Stomach (tissue), 9 donors: ENCODE results near the gene RASSF3. TPM values are rescaled to one million over a fixed set of nuclear protein-coding genes. Genes with fewer than 3 reads are reported as not detected.

Source experiments
- DNase-seq, 2 donors: peaks; one replicate each; pipeline versions ENCODE4 v3.0.0 to v3.0.0-alpha.2; 2013 to 2019
- H3K27ac ChIP-seq, 5 donors: fragments of 200-600 bp in 4 of 5; sonication (generic) in 4 of 5; one replicate each; pipeline ENCODE4 v1.5.1; 2013 to 2019; ENCODE audit warnings: mild to moderate bottlenecking in 1 of 5, moderate library complexity in 1 of 5
- H3K27me3 ChIP-seq, 3 donors: fragments of 200-600 bp; sonication (generic); one replicate each; pipeline ENCODE4 v1.5.1; 2017 to 2019; ENCODE audit warnings: mixed run types in 1 of 3
- H3K36me3 ChIP-seq, 4 donors: fragments of 200-600 bp; sonication (generic); 1 replicate in 3 of 4; 2 replicates in 1 of 4; pipeline ENCODE4 v1.5.1; 2016 to 2019
- H3K4me1 ChIP-seq, 4 donors: fragments of 200-600 bp; sonication (generic); one replicate each; pipeline ENCODE4 v1.5.1; 2016 to 2019
- H3K4me3 ChIP-seq, 4 donors: fragments of 200-600 bp; sonication (generic) in 3 of 4; one replicate each; pipeline ENCODE4 v1.5.1; 2016 to 2019; ENCODE audit warnings: mild to moderate bottlenecking in 1 of 4
- H3K9me3 ChIP-seq, 4 donors: fragments of 200-600 bp; sonication (generic); one replicate each; pipeline ENCODE4 v1.5.1; 2016 to 2019
- CTCF ChIP-seq, 7 experiments: fragments of 450-650 bp in 4 of 7; fragments of 200-600 bp in 3 of 7; sonication (generic) in 3 of 7; IDR thresholded peaks; one replicate each; pipeline ENCODE4 v1.5.1; 2016 to 2019; ENCODE audit warnings: antibody characterized with exemption in 7 of 7, control low read depth in 2 of 7, mild to moderate bottlenecking in 1 of 7
- EP300 ChIP-seq: sonication (generic); formaldehyde crosslinking; IDR thresholded peaks from one replicate; pipeline ENCODE4 v1.6.1; 2017; ENCODE audit warnings: antibody characterized with exemption
- POLR2A ChIP-seq, 4 donors: fragments of 450-650 bp; IDR thresholded peaks; one replicate each; pipeline ENCODE4 v1.6.1; 2016; ENCODE audit warnings: antibody characterized with exemption in 4 of 4, control low read depth in 2 of 4, mild to moderate bottlenecking in 1 of 4, moderate library complexity in 1 of 4
- POLR2AphosphoS5 ChIP-seq, 3 donors: sonication (generic); formaldehyde crosslinking; IDR thresholded peaks; one replicate each; pipeline ENCODE4 v1.6.1; 2016; ENCODE audit warnings: antibody characterized with exemption in 3 of 3
- WGBS, 5 donors: extraction: QIAGEN DNeasy Blood & Tissue Kit in 3 of 5; methylation state at CpG; one replicate each; pipeline versions ENCODE4 v1.1.5 to v1.1.7; 2013 to 2018; 5-methylcytosine and 5-hydroxymethylcytosine counted together
- intact Hi-C: fragments of 100-400 bp; cut with DNase I; formaldehyde crosslinking; loops from one replicate; pipeline ENCODE4 v1.15.1; 2023; ENCODE audit warnings: low total_unique reads
- polyA plus RNA-seq, 3 donors: library from polyadenylated mRNA; stranded (reverse); fragments of 200-250 nt; gene quantifications; one replicate each; pipeline ENCODE4 v1.2.3, GENCODE V29; 2013
- total RNA-seq, 5 donors: library from RNA; depleted of rRNA; stranded (reverse); fragments of >200 nt; gene quantifications; one replicate each; pipeline versions ENCODE4 v1.1.0 to v1.2.3, GENCODE V29; 2014 to 2016
- donor health status: healthy with polysubstance abuse.
- donor health status: Bipolar disorder and iron deficiency.
- donor health status: healthy.

The RASSF3 gene
- total and polyA plus RNA-seq, 8 donors = 29.3 to 109 (median 54.8) TPM

- Histone ChIP-seq H3K27me3 (no peaks in the 10 kb centered on the region), H3K4me3 (no peak overlapping the region), H3K36me3 (peaks cover 0 to 9% (median 2%) of the 10 kb centered on the region in 4 donors), H3K4me1 (peaks cover 38 to 92% (median 72%) of the 10 kb centered on the region in 4 donors), H3K9me3 (no peaks in the 10 kb centered on the region), H3K27ac (peak overlapping the region in 4 of 5 donors; percentile 50 to 93 (median 85))
- intact Hi-C loops = no loop called here
- no peak for TF ChIP-seq EP300
- TF ChIP-seq POLR2AphosphoS5 (IDR thresholded peaks at IDR 0.05) = peak in 2 of 3 donors; percentile 33 to 39
- DNase-seq = no peak
Observed at GRCh38 chr12:64627771-64628170, 17.5 kb downstream of the RASSF3 start.

- intact Hi-C loops = no loop called here
- Histone ChIP-seq H3K4me3 (no peak overlapping the region), H3K4me1 (peaks cover 30 to 91% (median 60%) of the 10 kb centered on the region in 4 donors), H3K27me3 (no peaks in the 10 kb centered on the region), H3K36me3 (peaks cover 0 to 9% (median 2%) of the 10 kb centered on the region in 4 donors), H3K9me3 (no peaks in the 10 kb centered on the region), H3K27ac (no peak overlapping the region)
- TF ChIP-seq EP300 = no peak
- TF ChIP-seq POLR2A (IDR thresholded peaks at IDR 0.05) = no peak
- no peak for TF ChIP-seq CTCF (IDR thresholded peaks at IDR 0.05)
- no peak for TF ChIP-seq POLR2AphosphoS5 (IDR thresholded peaks at IDR 0.05)
- DNase-seq = no peak
- 84 to 97% (median 96%) methylated on average over 5 of the region's 5 CpGs for WGBS, 5 donors
Observed at GRCh38 chr12:64631197-64631596, 20.9 kb downstream of the RASSF3 start.

- Histone ChIP-seq H3K4me1 (peaks cover 18 to 91% (median 58%) of the 10 kb centered on the region in 4 donors), H3K9me3 (no peaks in the 10 kb centered on the region), H3K27ac (peak overlapping the region in 3 of 5 donors; percentile 9 to 53 (median 51)), H3K4me3 (no peak overlapping the region), H3K27me3 (no peaks in the 10 kb centered on the region), H3K36me3 (peaks cover 0 to 9% (median 2%) of the 10 kb centered on the region in 4 donors)
- intact Hi-C loops = no loop called here
- no peak for DNase-seq
- WGBS, 5 donors = 81 to 91% (median 84%) methylated on average over 5 of the region's 5 CpGs
- TF ChIP-seq EP300 (no peak), POLR2AphosphoS5 (IDR thresholded peaks at IDR 0.05) (no peak), CTCF (IDR thresholded peaks at IDR 0.05) (no peak), POLR2A (IDR thresholded peaks at IDR 0.05) (no peak)
Observed at GRCh38 chr12:64633011-64633939, 23.0 kb downstream of the RASSF3 start.

- H3K4me3 ChIP-seq = no peak overlapping the region
- TF ChIP-seq POLR2AphosphoS5 (IDR thresholded peaks at IDR 0.05) (peak in 2 of 3 donors; percentile 6 to 67), POLR2A (IDR thresholded peaks at IDR 0.05) (no peak)
- H3K27ac ChIP-seq = peak overlapping the region in 3 of 5 donors; percentile 9 to 53 (median 51)
- peak; percentile 66 to 74 for DNase-seq
- H3K36me3 ChIP-seq = peaks cover 0 to 8% (median 2%) of the 10 kb centered on the region in 4 donors
- intact Hi-C loops = no loop called here
- H3K9me3 ChIP-seq = no peaks in the 10 kb centered on the region
- H3K27me3 ChIP-seq = no peaks in the 10 kb centered on the region
- H3K4me1 ChIP-seq = peaks cover 20 to 91% (median 60%) of the 10 kb centered on the region in 4 donors
Observed at GRCh38 chr12:64633940-64634337, 23.6 kb downstream of the RASSF3 start.

GRCh38 chr12:64634508-64635092 is 24.3 kb downstream of the RASSF3 start:
- Histone ChIP-seq H3K27ac (peak overlapping the region in 3 of 5 donors; percentile 9 to 53 (median 51)), H3K36me3 (peaks cover 0 to 4% (median 0%) of the 10 kb centered on the region in 4 donors), H3K4me1 (peaks cover 22 to 94% (median 60%) of the 10 kb centered on the region in 4 donors), H3K27me3 (no peaks in the 10 kb centered on the region), H3K4me3 (no peak overlapping the region), H3K9me3 (no peaks in the 10 kb centered on the region)
- DNase-seq = no peak
- TF ChIP-seq EP300 (no peak), POLR2AphosphoS5 (IDR thresholded peaks at IDR 0.05) (no peak), POLR2A (IDR thresholded peaks at IDR 0.05) (no peak), CTCF (IDR thresholded peaks at IDR 0.05) (no peak)
- WGBS, 5 donors = 74 to 90% (median 84%) methylated on average over 7 of the region's 7 CpGs
- intact Hi-C loops = no loop called here
